ENCODE results near the gene TMEM150B.

TMEM150B gene

GRCh38 chr19:55303477-55303876, 21.7 kb downstream of the TMEM150B start:
- no peak for DNase-seq

GRCh38 chr19:55302318-55302703, 22.8 kb downstream of the TMEM150B start:
- no peak for DNase-seq

- peak; percentile 20 for DNase-seq
These were observed 23.5 kb downstream of the TMEM150B start for GRCh38 chr19:55301459-55302317.

GRCh38 chr19:55300886-55301458, 24.2 kb downstream of the TMEM150B start:
- no peak for DNase-seq

- no peak for DNase-seq
These were observed 25.1 kb downstream of the TMEM150B start for GRCh38 chr19:55299991-55300390.

GRCh38 chr19:55297267-55297666, 27.9 kb downstream of the TMEM150B start:
- DNase-seq, result no peak

- no peak for DNase-seq
These were observed 35.9 kb downstream of the TMEM150B start for GRCh38 chr19:55289117-55289796.

- no peak for DNase-seq
These were observed 37.6 kb downstream of the TMEM150B start for GRCh38 chr19:55287361-55288079.

- DNase-seq, result no peak
These were observed 39.8 kb downstream of the TMEM150B start for GRCh38 chr19:55285229-55285890.

- DNase-seq, result no peak
These were observed 40.6 kb downstream of the TMEM150B start for GRCh38 chr19:55284405-55285058.

GRCh38 chr19:55283548-55284377, 41.4 kb downstream of the TMEM150B start, which contains the start of gene BRSK1:
Gene BRSK1, plus strand, starts transcription at chr19:55283997. Its CDS starts 446 bp downstream, at chr19:55284443.
- DNase-seq, result no peak

- DNase-seq, result peak; percentile 87
These were observed 45.1 kb downstream of the TMEM150B start, which contains the start of gene HSPBP1 for GRCh38 chr19:55279770-55280643. Gene HSPBP1, minus strand, starts transcription at chr19:55280110. Its CDS starts 502 bp downstream, at chr19:55279608.

GRCh38 chr19:55279340-55279739, 45.8 kb downstream of the TMEM150B start:
- DNase-seq, result no peak

- DNase-seq, result no peak
These were observed 46.6 kb downstream of the TMEM150B start for GRCh38 chr19:55278391-55279135.

- no peak for DNase-seq
These were observed 47.6 kb downstream of the TMEM150B start for GRCh38 chr19:55277494-55277893.

- no peak for DNase-seq
These were observed 48.3 kb downstream of the TMEM150B start for GRCh38 chr19:55276720-55277430.

- no peak for DNase-seq
These were observed 49.1 kb downstream of the TMEM150B start for GRCh38 chr19:55275851-55276719.
